HepG2 (cell line): ENCODE data around the gene ST6GALNAC4. TPM values are rescaled to one million over a fixed set of nuclear protein-coding genes. Genes with fewer than 3 reads are reported as not detected.
A peak's percentile ranks its signal among the peaks of the same experiment; 100 is the strongest.

Experiments
- AGO1 ChIP-seq: fragments of 200-400 bp; formaldehyde crosslinking; IDR thresholded peaks from 2 replicates; pipeline ENCODE4 v1.6.1; 2017; ENCODE audit warnings: mild to moderate bottlenecking, low read depth, low read length, moderate library complexity; ENCODE audit not compliant: poor library complexity, severe bottlenecking
- ARNT ChIP-seq: fragments of 450-650 bp; IDR thresholded peaks from 2 replicates; pipeline ENCODE4 v1.6.1; 2017
- DZIP1 ChIP-seq: sonication (generic); formaldehyde crosslinking; IDR thresholded peaks from 2 replicates; pipeline ENCODE4 v1.5.0; 2020; ENCODE audit warnings: mild to moderate bottlenecking, missing genetic modification reagents
- ELF1 ChIP-seq: sonication (generic); formaldehyde crosslinking; IDR thresholded peaks from 2 replicates; pipeline ENCODE4 v1.4.0; 2020; ENCODE audit warnings: missing genetic modification reagents
- ELF3 ChIP-seq: IDR thresholded peaks from 2 replicates; pipeline ENCODE4 v1.6.1; 2016; ENCODE audit warnings: missing genetic modification reagents, missing compliant biosample characterization
- FOXC1 ChIP-seq: sonication (generic); formaldehyde crosslinking; IDR thresholded peaks from 2 replicates; pipeline ENCODE4 v1.8.0; 2022; ENCODE audit warnings: mild to moderate bottlenecking, missing genetic modification reagents, borderline replicate concordance
- HOXA7 ChIP-seq: sonication (generic); formaldehyde crosslinking; IDR thresholded peaks from 2 replicates; pipeline ENCODE4 v1.8.1; 2022; ENCODE audit warnings: mild to moderate bottlenecking, missing genetic modification reagents, moderate library complexity
- MED8 ChIP-seq: sonication (generic); formaldehyde crosslinking; IDR thresholded peaks from 2 replicates; pipeline ENCODE4 v1.8.1; 2023; ENCODE audit warnings: mild to moderate bottlenecking, missing genetic modification reagents; ENCODE audit not compliant: insufficient replicate concordance
- ONECUT2 ChIP-seq: sonication (generic); formaldehyde crosslinking; IDR thresholded peaks from 2 replicates; pipeline ENCODE4 v1.4.0; 2020; ENCODE audit warnings: missing genetic modification reagents
- PHF21A ChIP-seq: sonication (generic); formaldehyde crosslinking; IDR thresholded peaks from 2 replicates; pipeline ENCODE4 v1.5.0; 2020; ENCODE audit warnings: mild to moderate bottlenecking, missing genetic modification reagents
- REL ChIP-seq: sonication (generic); formaldehyde crosslinking; conservative IDR thresholded peaks from 2 replicates; pipeline ENCODE4 v1.8.0; 2022; ENCODE audit warnings: mild to moderate bottlenecking, missing genetic modification reagents, moderate library complexity
- TRAFD1 ChIP-seq: sonication (generic); formaldehyde crosslinking; IDR thresholded peaks from 2 replicates; pipeline ENCODE4 v1.5.1; 2020; ENCODE audit warnings: missing genetic modification reagents, mild to moderate bottlenecking, borderline replicate concordance
- ZNF207 ChIP-seq: fragments of 450-650 bp; IDR thresholded peaks from 2 replicates; pipeline ENCODE4 v1.6.1; 2016; ENCODE audit warnings: antibody characterized with exemption, borderline replicate concordance
- ZNF317 ChIP-seq: sonication (generic); formaldehyde crosslinking; IDR thresholded peaks from 2 replicates; pipeline ENCODE4 v1.5.0; 2020; ENCODE audit warnings: mild to moderate bottlenecking, missing genetic modification reagents
- ZNF501 ChIP-seq: sonication (generic); formaldehyde crosslinking; IDR thresholded peaks from 2 replicates; pipeline ENCODE4 v1.5.1; 2020; ENCODE audit warnings: mild to moderate bottlenecking, moderate library complexity, missing genetic modification reagents
- ZNF570 ChIP-seq: sonication (generic); formaldehyde crosslinking; IDR thresholded peaks from 2 replicates; pipeline ENCODE4 v1.4.0; 2020; ENCODE audit warnings: mild to moderate bottlenecking, missing genetic modification reagents, borderline replicate concordance
- ZNF572 ChIP-seq: sonication (generic); formaldehyde crosslinking; IDR thresholded peaks from 2 replicates; pipeline ENCODE4 v1.5.1; 2020; ENCODE audit warnings: mild to moderate bottlenecking, missing genetic modification reagents
- ZNF737 ChIP-seq: sonication (generic); formaldehyde crosslinking; IDR thresholded peaks from 2 replicates; pipeline ENCODE4 v1.5.0; 2020; ENCODE audit warnings: missing genetic modification reagents, mild to moderate bottlenecking, borderline replicate concordance
- ZNF850 ChIP-seq: sonication (generic); formaldehyde crosslinking; conservative IDR thresholded peaks from 2 replicates; pipeline ENCODE4 v1.9.0; 2021; ENCODE audit warnings: mild to moderate bottlenecking, missing genetic modification reagents
- polyA plus RNA-seq, 8 experiments: library from polyadenylated mRNA; depleted of rRNA in 3 of 8; stranded (reverse) in 7 of 8; unstranded in 1 of 8; fragments of >200 nt; fragmentation: Illumina TruSeq in 4 of 8; extraction: Trizol in 4 of 8; gene quantifications; 2 replicates each; pipeline versions ENCODE4 v1.2.1 to v1.2.3, GENCODE V29; 2011 to 2016; ENCODE audit warnings: low read depth in 4 of 8, missing spikeins in 1 of 8, mixed read lengths in 1 of 8; ENCODE audit not compliant: insufficient read depth in 1 of 8
- total RNA-seq, 5 experiments: library from RNA; depleted of rRNA; stranded (reverse); fragments of >200 nt; fragmentation: Illumina TruSeq; extraction: Trizol; gene quantifications; 2 replicates each; pipeline ENCODE4 v1.2.3, GENCODE V29; 2016; ENCODE audit warnings: low read depth in 1 of 5
- TF ChIP-seq, protein P1 (sequence below): sonication (generic); formaldehyde crosslinking; IDR thresholded peaks from 2 replicates; pipeline ENCODE4 v1.4.0; 2020; ENCODE audit warnings: mild to moderate bottlenecking, missing genetic modification reagents
- TF ChIP-seq, protein P2 (sequence below), 2 experiments: sonication (generic) in 1 of 2; formaldehyde crosslinking in 1 of 2; IDR thresholded peaks; 2 replicates each; pipeline versions ENCODE4 v1.4.0 to v1.6.1; 2018 to 2020; ENCODE audit warnings: missing genetic modification reagents in 2 of 2, borderline replicate concordance in 1 of 2, low read depth in 1 of 2, mild to moderate bottlenecking in 1 of 2, missing biosample characterization in 1 of 2

ST6GALNAC4 gene
- total and polyA plus RNA-seq, 2 of the 13 experiments (the other 11 are each of a cell fraction or from before 2014, with no cell fraction given), result 18.8 to 27.7 TPM

DNA sequence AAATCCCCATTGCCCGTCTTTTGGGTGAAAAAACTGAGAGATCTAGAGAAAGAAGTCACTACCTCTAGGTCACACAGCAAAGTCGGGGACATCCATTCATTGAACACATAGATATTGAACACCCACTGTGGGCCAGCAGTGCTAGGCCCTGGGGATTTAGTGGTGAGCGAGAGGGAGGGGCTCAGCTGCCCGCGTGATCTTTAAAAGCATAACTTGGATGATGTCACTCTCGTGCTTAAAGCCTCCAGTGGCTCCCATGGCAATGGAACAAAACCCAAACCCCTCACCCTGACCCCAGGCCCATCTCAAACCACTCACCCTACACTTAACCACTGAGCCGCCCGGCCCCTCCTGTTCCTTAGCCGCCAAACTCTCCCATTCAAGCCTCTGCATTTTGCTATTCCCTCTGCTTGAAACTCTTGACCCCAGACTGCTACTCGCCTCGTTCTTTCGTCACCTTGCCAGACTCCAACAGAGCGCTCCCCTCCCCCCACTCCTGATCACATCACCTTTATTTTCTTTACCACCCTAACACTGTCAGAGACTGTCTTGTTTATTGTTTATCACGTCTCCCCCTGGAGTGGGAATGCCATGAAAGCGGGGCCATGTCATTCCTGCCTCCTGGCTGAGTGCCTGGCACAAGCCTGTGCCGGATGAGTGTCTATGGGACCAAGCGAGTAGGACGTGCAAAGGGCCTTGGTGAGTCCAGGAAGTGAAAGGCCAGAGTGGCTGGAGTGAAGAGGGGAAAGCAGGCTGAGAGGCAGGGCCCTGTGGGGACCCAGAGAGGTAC, 14.4 kb upstream of the ST6GALNAC4 start (continued):
- TF ChIP-seq REL (CRISPR knock-in tag) (0 out of 2 replicates have a peak, but pooled peaks have one; percentile 15), ZNF501 (CRISPR knock-in tag) (no peak; the same call in 1 of the 2 replicates), ARNT (no peak), FOXC1 (no peak; the same call in 1 of the 2 replicates), DZIP1 (CRISPR knock-in tag) (peak; percentile 51; the same call in 1 of the 2 replicates), AGO1 (no peak), ONECUT2 (CRISPR knock-in tag) (no peak), ZNF850 (no peak), ZNF737 (peak; percentile 32; the same call in 1 of the 2 replicates), HOXA7 (CRISPR knock-in tag) (no peak), MED8 (CRISPR knock-in tag) (peak; percentile 45), ELF3 (CRISPR knock-in tag) (peak; percentile 46; the same call in 1 of the 2 replicates), PHF21A (CRISPR knock-in tag) (no peak), TRAFD1 (CRISPR knock-in tag) (no peak), ZNF317 (CRISPR knock-in tag) (no peak), ZNF207 (no peak), ELF1 (peak; percentile 51), ZNF570 (CRISPR knock-in tag) (no peak), ZNF572 (CRISPR knock-in tag) (no peak)
- TF ChIP-seq, protein P1, sequence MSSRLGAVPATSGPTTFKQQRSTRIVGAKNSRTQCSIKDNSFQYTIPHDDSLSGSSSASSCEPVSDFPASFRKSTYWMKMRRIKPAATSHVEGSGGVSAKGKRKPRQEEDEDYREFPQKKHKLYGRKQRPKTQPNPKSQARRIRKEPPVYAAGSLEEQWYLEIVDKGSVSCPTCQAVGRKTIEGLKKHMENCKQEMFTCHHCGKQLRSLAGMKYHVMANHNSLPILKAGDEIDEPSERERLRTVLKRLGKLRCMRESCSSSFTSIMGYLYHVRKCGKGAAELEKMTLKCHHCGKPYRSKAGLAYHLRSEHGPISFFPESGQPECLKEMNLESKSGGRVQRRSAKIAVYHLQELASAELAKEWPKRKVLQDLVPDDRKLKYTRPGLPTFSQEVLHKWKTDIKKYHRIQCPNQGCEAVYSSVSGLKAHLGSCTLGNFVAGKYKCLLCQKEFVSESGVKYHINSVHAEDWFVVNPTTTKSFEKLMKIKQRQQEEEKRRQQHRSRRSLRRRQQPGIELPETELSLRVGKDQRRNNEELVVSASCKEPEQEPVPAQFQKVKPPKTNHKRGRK, result no peak
- TF ChIP-seq, protein P2, sequence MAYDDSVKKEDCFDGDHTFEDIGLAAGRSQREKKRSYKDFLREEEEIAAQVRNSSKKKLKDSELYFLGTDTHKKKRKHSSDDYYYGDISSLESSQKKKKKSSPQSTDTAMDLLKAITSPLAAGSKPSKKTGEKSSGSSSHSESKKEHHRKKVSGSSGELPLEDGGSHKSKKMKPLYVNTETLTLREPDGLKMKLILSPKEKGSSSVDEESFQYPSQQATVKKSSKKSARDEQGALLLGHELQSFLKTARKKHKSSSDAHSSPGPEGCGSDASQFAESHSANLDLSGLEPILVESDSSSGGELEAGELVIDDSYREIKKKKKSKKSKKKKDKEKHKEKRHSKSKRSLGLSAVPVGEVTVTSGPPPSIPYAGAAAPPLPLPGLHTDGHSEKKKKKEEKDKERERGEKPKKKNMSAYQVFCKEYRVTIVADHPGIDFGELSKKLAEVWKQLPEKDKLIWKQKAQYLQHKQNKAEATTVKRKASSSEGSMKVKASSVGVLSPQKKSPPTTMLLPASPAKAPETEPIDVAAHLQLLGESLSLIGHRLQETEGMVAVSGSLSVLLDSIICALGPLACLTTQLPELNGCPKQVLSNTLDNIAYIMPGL (CRISPR knock-in tag; IDR thresholded peaks at IDR 0.05; ENCODE audit: borderline replicate concordance in 1 of 2, low read depth in 1 of 2), result no peak
